SJSA1 (cell line): ENCODE data around the gene SLC66A1. TPM values are rescaled to one million over a fixed set of nuclear protein-coding genes. Genes with fewer than 3 reads are reported as not detected.
"Not testable (repeated sequence)": the region's sequence is repeated elsewhere in the genome, so short reads cannot be mapped to it uniquely, and the experiment has no call there.

Experiments used
- DNase-seq, 2 experiments: peaks; one replicate each; pipeline ENCODE4 v3.0.0-alpha.2; 2015 to 2020; ENCODE audit warnings: low spot score in 2 of 2, low read depth in 1 of 2
- H3K27ac ChIP-seq: fragments of 250-450 bp; sonication (Bioruptor Pico); 2 replicates; pipeline ENCODE4 v1.5.1; 2020; ENCODE audit warnings: mild to moderate bottlenecking, moderate library complexity
- H3K27me3 ChIP-seq: fragments of 250-450 bp; sonication (Bioruptor Pico); replicated peaks from 2 replicates; pipeline ENCODE4 v1.5.1; 2020; ENCODE audit warnings: mild to moderate bottlenecking, moderate library complexity
- H3K36me3 ChIP-seq: fragments of 250-450 bp; sonication (Bioruptor Pico); 2 replicates; pipeline ENCODE4 v1.5.1; 2020; ENCODE audit warnings: mild to moderate bottlenecking
- H3K4me1 ChIP-seq: fragments of 250-450 bp; sonication (Bioruptor Pico); replicated peaks from 2 replicates; pipeline ENCODE4 v1.6.1; 2021; ENCODE audit warnings: mild to moderate bottlenecking
- H3K4me3 ChIP-seq: fragments of 250-450 bp; sonication (Bioruptor Pico); 2 replicates; pipeline ENCODE4 v1.5.1; 2020; ENCODE audit warnings: mild to moderate bottlenecking
- H3K9me3 ChIP-seq: fragments of 250-450 bp; sonication (Bioruptor Pico); replicated peaks from 2 replicates; pipeline ENCODE4 v1.5.1; 2020; ENCODE audit warnings: mild to moderate bottlenecking
- total RNA-seq: library from RNA; depleted of rRNA; stranded (reverse); fragments of >200 nt; shearing (Covaris generic); gene quantifications from 2 replicates; pipeline ENCODE4 v1.2.3, GENCODE V29; 2014; rRNA removed

The SLC66A1 gene, protein sequence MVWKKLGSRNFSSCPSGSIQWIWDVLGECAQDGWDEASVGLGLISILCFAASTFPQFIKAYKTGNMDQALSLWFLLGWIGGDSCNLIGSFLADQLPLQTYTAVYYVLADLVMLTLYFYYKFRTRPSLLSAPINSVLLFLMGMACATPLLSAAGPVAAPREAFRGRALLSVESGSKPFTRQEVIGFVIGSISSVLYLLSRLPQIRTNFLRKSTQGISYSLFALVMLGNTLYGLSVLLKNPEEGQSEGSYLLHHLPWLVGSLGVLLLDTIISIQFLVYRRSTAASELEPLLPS
- total RNA-seq: 11.5 and 14.8 TPM in 2 replicates

DNA sequence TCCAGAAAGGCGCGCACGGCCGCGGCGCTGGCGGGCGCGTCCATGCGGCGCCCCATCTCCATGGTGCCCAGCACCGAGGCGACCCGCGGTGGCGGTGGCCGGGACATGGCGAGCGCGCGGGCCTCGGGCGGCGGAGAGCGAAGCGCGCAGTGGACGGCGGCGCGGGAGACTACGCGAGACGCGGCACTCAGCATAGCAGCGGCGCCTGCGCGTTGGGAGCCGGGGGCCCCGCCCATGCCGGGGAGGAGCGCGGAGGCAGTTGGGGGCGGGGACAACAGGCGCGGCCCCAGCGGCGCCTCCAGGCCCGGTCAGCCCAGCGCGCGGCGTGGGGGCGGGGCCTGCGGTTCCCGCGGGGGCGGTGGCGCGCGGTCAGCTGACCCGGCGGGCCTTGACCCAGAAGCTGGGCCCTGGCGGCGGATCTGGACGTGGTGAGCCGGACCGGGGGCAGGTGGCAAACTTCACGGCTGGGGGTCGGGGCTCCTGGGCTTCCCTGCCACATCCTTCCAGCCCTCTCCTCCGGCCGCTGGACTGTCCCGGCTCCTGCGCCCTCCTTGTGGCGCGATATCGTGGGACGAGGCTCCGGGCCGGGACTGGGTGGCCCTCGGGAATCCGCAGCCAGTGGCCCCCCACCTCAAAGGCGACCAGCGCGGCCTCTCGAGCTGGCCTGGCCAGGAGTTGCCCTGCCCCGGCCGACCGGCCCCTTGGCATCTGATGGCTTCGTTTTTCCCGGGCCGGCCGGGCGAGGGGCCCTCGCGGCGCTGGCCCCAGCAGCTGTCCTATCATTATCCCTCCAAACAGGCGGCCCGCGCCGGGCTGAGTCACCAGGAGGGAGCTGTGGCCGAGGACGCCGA lies at the start of gene SLC66A1, which contains the start of gene AKR7A2:
Gene SLC66A1, plus strand, starts transcription at position 396 of the 851 bp plus-strand sequence. CDS start 5,352 bp downstream, outside the sequence.
Gene AKR7A2, minus strand, starts transcription at position 214 of the 851 bp plus-strand sequence. Its CDS starts 20 bp downstream, at position 194.
- Histone ChIP-seq H3K4me1 (peaks cover 30% of the 10 kb centered on the region), H3K27ac (peak within 1 kb of the TSS; percentile 45), H3K27me3 (no peaks in the 10 kb centered on the region), H3K9me3 (no peaks in the 10 kb centered on the region), H3K4me3 (peak within 1 kb of the TSS; percentile 88), H3K36me3 (peaks cover 36% of the 10 kb centered on the region)
- DNase-seq: peak; percentile 92

- Histone ChIP-seq H3K4me1 (no peaks in the 10 kb centered on the region), H3K27me3 (no peaks in the 10 kb centered on the region), H3K9me3 (no peaks in the 10 kb centered on the region), H3K27ac (no peak overlapping the region), H3K4me3 (no peak overlapping the region), H3K36me3 (peaks cover 29% of the 10 kb centered on the region)
- no peak for DNase-seq
Observed at GRCh38 chr1:19262744-19263143, 49.4 kb upstream of the SLC66A1 start.

DNA sequence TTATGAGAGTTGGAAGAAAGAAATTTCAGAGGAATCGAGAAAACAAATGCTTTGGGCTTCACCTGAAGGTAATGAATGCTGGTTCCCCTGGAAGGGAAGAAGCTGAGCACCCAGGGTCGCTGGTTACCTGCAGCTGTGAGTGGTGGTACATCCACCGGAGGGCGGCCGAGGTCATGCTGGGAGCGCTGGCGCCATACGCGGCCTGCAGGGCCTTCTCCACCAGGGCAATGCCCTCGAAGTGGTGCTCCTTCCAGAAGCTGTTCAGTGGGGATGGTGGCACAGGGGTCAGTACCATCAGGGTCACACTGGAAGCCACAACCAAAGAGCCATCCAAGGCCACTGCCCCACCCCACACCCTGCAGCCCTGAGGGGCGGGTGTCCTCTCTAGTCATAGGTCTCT lies 43.7 kb upstream of the SLC66A1 start:
- DNase-seq: no peak
- Histone ChIP-seq H3K27me3 (no peaks in the 10 kb centered on the region), H3K27ac (no peak overlapping the region), H3K4me1 (no peaks in the 10 kb centered on the region), H3K9me3 (no peaks in the 10 kb centered on the region), H3K36me3 (no peaks in the 10 kb centered on the region), H3K4me3 (no peak overlapping the region)

- not testable (repeated sequence) for H3K4me1 ChIP-seq, H3K27ac ChIP-seq, H3K27me3 ChIP-seq, DNase-seq, H3K36me3 ChIP-seq, H3K9me3 ChIP-seq, H3K4me3 ChIP-seq
Observed at GRCh38 chr1:19269427-19270342, 42.4 kb upstream of the SLC66A1 start.

- not testable (repeated sequence) for H3K27ac ChIP-seq, H3K9me3 ChIP-seq, H3K4me1 ChIP-seq, H3K27me3 ChIP-seq, DNase-seq, H3K4me3 ChIP-seq, H3K36me3 ChIP-seq
Observed at GRCh38 chr1:19270343-19270730, 41.8 kb upstream of the SLC66A1 start.

DNA sequence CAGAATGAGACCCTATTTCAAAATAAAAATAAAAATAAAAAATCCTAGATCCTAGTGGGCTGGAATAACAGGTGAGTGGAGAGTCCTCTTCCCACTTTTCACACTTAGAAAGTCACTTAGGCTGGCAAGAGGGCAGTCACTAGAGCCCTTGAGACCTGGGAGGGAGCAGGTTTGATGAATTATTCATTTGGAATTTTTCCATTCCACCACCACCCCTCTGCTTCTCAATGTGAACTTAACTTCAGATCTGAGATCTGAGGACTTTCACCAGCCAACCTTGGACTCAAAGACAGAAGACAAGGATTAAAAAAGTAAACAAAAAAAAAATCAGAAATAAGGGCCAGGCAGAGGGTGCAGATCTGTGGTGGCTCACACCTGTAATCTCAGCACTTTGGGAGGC lies 40.1 kb upstream of the SLC66A1 start:
- H3K27me3 ChIP-seq: no peaks in the 10 kb centered on the region
- H3K9me3 ChIP-seq: no peaks in the 10 kb centered on the region
- no peak for DNase-seq
- H3K36me3 ChIP-seq: no peaks in the 10 kb centered on the region
- no peaks in the 10 kb centered on the region for H3K4me1 ChIP-seq
- H3K27ac ChIP-seq: no peak overlapping the region
- no peak overlapping the region for H3K4me3 ChIP-seq

DNA sequence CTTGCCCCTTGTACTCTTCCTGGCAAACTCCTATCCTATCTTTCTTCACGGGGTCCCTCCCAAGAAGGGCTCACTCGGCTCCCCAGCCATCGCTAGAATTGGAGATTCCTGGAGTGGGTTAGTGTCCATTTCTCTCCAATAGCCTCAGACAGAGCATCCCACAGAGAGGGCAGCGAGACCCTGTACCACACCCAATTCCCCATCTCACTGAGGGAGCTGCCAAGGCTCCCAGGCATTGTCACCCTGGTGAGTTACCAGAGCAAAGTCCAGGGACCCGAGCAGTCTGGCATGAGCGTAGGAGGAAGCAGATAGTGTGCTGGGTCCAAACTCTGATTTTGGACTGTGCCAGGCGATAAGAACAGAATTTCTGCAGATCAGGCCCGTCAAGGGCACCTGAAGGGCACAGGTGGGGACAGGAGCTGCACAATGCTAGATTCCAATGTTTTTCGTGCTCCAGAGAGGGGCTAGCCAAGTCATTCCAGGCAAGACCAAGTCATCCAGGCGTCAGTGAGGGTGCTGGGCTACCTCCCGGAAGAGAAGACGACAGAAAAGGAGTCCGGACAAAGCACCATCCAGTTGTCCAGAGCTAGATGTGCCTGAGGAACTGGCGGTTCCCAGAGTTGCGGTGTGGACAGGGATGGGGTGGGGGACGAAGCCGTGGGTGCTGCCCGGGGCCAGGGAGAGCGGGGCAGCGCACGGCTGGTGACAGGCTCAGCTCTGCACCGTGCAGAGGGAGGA lies 38.9 kb upstream of the SLC66A1 start:
- no peaks in the 10 kb centered on the region for H3K4me1 ChIP-seq
- no peak overlapping the region for H3K4me3 ChIP-seq
- no peaks in the 10 kb centered on the region for H3K9me3 ChIP-seq
- no peak for DNase-seq
- no peak overlapping the region for H3K27ac ChIP-seq
- no peaks in the 10 kb centered on the region for H3K27me3 ChIP-seq
- no peaks in the 10 kb centered on the region for H3K36me3 ChIP-seq

- H3K27ac ChIP-seq, H3K4me1 ChIP-seq, DNase-seq, H3K27me3 ChIP-seq, H3K36me3 ChIP-seq, H3K9me3 ChIP-seq, H3K4me3 ChIP-seq: not testable (repeated sequence)
Observed at GRCh38 chr1:19273844-19274531, 38.1 kb upstream of the SLC66A1 start.

- no peak for DNase-seq
- H3K4me3 ChIP-seq: no peak overlapping the region
- H3K27ac ChIP-seq: no peak overlapping the region
- no peaks in the 10 kb centered on the region for H3K36me3 ChIP-seq
- no peaks in the 10 kb centered on the region for H3K27me3 ChIP-seq
- H3K9me3 ChIP-seq: no peaks in the 10 kb centered on the region
- no peaks in the 10 kb centered on the region for H3K4me1 ChIP-seq
Observed at GRCh38 chr1:19274636-19275035, 37.5 kb upstream of the SLC66A1 start.

GRCh38 chr1:19283891-19284290 lies 28.2 kb upstream of the SLC66A1 start:
- no peaks in the 10 kb centered on the region for H3K36me3 ChIP-seq
- no peak for DNase-seq
- no peaks in the 10 kb centered on the region for H3K9me3 ChIP-seq
- no peak overlapping the region for H3K27ac ChIP-seq
- no peak overlapping the region for H3K4me3 ChIP-seq
- no peaks in the 10 kb centered on the region for H3K27me3 ChIP-seq
- H3K4me1 ChIP-seq: no peaks in the 10 kb centered on the region

GRCh38 chr1:19284881-19285280 lies 27.2 kb upstream of the SLC66A1 start:
- no peaks in the 10 kb centered on the region for H3K9me3 ChIP-seq
- no peaks in the 10 kb centered on the region for H3K36me3 ChIP-seq
- H3K27me3 ChIP-seq: no peaks in the 10 kb centered on the region
- H3K4me1 ChIP-seq: no peaks in the 10 kb centered on the region
- no peak overlapping the region for H3K4me3 ChIP-seq
- DNase-seq: no peak
- H3K27ac ChIP-seq: no peak overlapping the region

- not testable (repeated sequence) for H3K36me3 ChIP-seq, H3K27ac ChIP-seq, H3K4me3 ChIP-seq, DNase-seq, H3K27me3 ChIP-seq, H3K4me1 ChIP-seq, H3K9me3 ChIP-seq
Observed at GRCh38 chr1:19285366-19285765, 26.8 kb upstream of the SLC66A1 start.
